ENCODE data around the gene KIF23. TPM values are rescaled to one million over a fixed set of nuclear protein-coding genes. Genes with fewer than 3 reads are reported as not detected.

Gene KIF23
- total and polyA plus RNA-seq, 2 of the 4 experiments (the other 2 are of a cell fraction): 37.7 to 56.1 TPM

DNA sequence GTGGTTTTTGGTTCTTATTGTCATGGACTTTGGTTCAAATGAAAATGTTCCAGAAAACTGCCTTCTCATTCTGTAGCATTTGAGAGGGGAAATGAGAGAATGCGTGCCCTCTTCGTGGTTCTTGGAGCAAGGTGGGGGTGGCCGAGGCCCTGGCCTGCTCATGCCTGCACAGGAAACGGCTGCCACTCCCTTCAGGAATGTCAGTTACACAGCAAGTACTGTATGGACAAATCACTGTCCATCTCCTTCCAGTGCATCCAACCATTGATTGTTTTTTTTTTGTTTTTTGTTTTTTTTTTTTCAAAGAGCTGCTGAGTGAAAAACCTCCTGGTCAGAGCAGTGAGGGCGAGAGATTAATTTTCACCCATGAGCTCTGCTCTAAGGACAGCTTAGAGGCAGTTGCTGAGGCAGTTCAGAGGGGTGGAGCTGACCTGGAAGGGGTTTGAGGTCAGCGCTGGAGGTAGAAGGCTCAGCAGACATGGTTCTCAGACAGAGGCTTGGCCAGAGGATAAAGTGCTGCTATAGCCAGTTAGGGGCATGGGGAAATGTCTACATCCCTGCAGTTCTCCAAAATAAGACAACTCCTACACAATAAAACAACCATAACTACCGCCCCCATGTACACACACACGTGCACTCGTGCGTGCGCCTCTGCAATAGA is 20.2 kb upstream of the KIF23 start:
- POLR2A ChIA-PET (ENCODE audit: unreplicated experiment): no interaction called here
- H3K56ac ChIP-seq (ENCODE audit: extremely low read depth, insufficient read depth, low read length): no peak overlapping the region
- in situ Hi-C loops (cut with MboI; ENCODE audit: low sequenced_read_pairs): no loop called here
- H3K9me1 ChIP-seq (ENCODE audit: insufficient read depth, low read length): peaks cover 44% of the 10 kb centered on the region
- H3K4me2 ChIP-seq (ENCODE audit: low read depth, low read length): no peak overlapping the region
- H4K91ac ChIP-seq (ENCODE audit: insufficient read depth, low read depth, low read length): no peak overlapping the region
- peak overlapping the region; percentile 60 for H3K4ac ChIP-seq (ENCODE audit: low read depth, low read length)
- WGBS, 2 experiments (ENCODE audit: extremely low coverage in 2 of 2, insufficient read length in 1 of 2): no CpG with 5 or more reads among the region's 11 CpGs
- H3K23ac ChIP-seq (ENCODE audit: low read depth, low read length): peak overlapping the region; percentile 60; the same call in 1 of the 2 replicates
- no peak overlapping the region for H3K9ac ChIP-seq (ENCODE audit: low read depth, low read length)
- no peaks in the 10 kb centered on the region for H3K9me3 ChIP-seq (ENCODE audit: control insufficient read depth, insufficient read depth, low read length)
- peak overlapping the region; percentile 21; the same call in 1 of the 3 replicates for H2BK15ac ChIP-seq (ENCODE audit: low read depth, low read length)
- H2AK9ac ChIP-seq (replicated peaks; ENCODE audit: low read depth, low read length, poor library complexity): peak overlapping the region; percentile 79
- peak overlapping the region; percentile 78; the same call in 1 of the 2 replicates for H3K14ac ChIP-seq (replicated peaks; ENCODE audit: low read depth, low read length)
- peaks cover 10 to 64% of the 10 kb centered on the region in 2 experiments; a peak in 3 of 4 replicates for H3K79me1 ChIP-seq (ENCODE audit: low read depth in 1 of 2, low read length in 2 of 2)
- no peak overlapping the region for H2BK5ac ChIP-seq (ENCODE audit: low read depth, low read length, poor library complexity, severe bottlenecking)
- H3K4me1 ChIP-seq (ENCODE audit: control insufficient read depth, insufficient read depth, low read length): peaks cover 12% of the 10 kb centered on the region
- H4K5ac ChIP-seq (ENCODE audit: low read depth, low read length): no peak overlapping the region
- H3K36me3 ChIP-seq (ENCODE audit: control insufficient read depth, insufficient read depth, low read length): peaks cover 8% of the 10 kb centered on the region
- H3K27ac ChIP-seq (ENCODE audit: insufficient read depth, low read length): no peak overlapping the region
- dilution Hi-C loops (cut with HindIII; ENCODE audit: low sequenced_read_pairs, unreplicated experiment): no loop called here
- H4K8ac ChIP-seq (ENCODE audit: low read depth in 2 of 2, low read length in 2 of 2): peak overlapping the region in 1 of 2 experiments; percentile 65; a peak in 1 of 4 replicates
- no peak for DNase-seq
- intact Hi-C loops (cut with micrococcal nuclease): loop anchor here (1.0 to 5.0 kb wide), 4 partner anchors 90 to 335 kb away; no protein-coding TSS in a partner anchor
- H2AFZ ChIP-seq (replicated peaks; ENCODE audit: low read length, poor library complexity): peak overlapping the region; percentile 90
- TF ChIP-seq FOS (IDR thresholded peaks at IDR 0.05; ENCODE audit: low read depth, low read length) (no peak), MAZ (IDR thresholded peaks at IDR 0.05; ENCODE audit: borderline replicate concordance, low read depth, low read length) (no peak), RFX5 (IDR thresholded peaks at IDR 0.05; ENCODE audit: low read depth, low read length) (no peak), MAFK (IDR thresholded peaks at IDR 0.05; ENCODE audit: low read depth, low read length) (no peak), CHD1 (IDR thresholded peaks at IDR 0.05; ENCODE audit: low read depth, low read length) (no peak), MXI1 (IDR thresholded peaks at IDR 0.05; ENCODE audit: borderline replicate concordance, low read depth, low read length) (no peak), CEBPB (IDR thresholded peaks at IDR 0.05; ENCODE audit: low read depth, low read length) (no peak), BHLHE40 (IDR thresholded peaks at IDR 0.05; ENCODE audit: low read depth, low read length) (no peak), RAD21 (IDR thresholded peaks at IDR 0.05; ENCODE audit: low read length) (no peak), SMC3 (IDR thresholded peaks at IDR 0.05; ENCODE audit: low read depth, low read length) (no peak), RCOR1 (IDR thresholded peaks at IDR 0.05; ENCODE audit: insufficient replicate concordance, low read length) (no peak)
- TF ChIP-seq, protein P1, sequence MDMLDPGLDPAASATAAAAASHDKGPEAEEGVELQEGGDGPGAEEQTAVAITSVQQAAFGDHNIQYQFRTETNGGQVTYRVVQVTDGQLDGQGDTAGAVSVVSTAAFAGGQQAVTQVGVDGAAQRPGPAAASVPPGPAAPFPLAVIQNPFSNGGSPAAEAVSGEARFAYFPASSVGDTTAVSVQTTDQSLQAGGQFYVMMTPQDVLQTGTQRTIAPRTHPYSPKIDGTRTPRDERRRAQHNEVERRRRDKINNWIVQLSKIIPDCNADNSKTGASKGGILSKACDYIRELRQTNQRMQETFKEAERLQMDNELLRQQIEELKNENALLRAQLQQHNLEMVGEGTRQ (IDR thresholded peaks at IDR 0.05; ENCODE audit: low read depth, low read length): no peak
- TF ChIP-seq, protein P2, sequence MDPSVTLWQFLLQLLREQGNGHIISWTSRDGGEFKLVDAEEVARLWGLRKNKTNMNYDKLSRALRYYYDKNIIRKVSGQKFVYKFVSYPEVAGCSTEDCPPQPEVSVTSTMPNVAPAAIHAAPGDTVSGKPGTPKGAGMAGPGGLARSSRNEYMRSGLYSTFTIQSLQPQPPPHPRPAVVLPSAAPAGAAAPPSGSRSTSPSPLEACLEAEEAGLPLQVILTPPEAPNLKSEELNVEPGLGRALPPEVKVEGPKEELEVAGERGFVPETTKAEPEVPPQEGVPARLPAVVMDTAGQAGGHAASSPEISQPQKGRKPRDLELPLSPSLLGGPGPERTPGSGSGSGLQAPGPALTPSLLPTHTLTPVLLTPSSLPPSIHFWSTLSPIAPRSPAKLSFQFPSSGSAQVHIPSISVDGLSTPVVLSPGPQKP (IDR thresholded peaks at IDR 0.05; ENCODE audit: borderline replicate concordance, low read depth, low read length): no peak
- peak overlapping the region; percentile 72; the same call in 1 of the 2 replicates for H2AK5ac ChIP-seq (ENCODE audit: low read depth, low read length)
- BruUV-seq (replicated peaks): no TSS peak
- H3K18ac ChIP-seq (ENCODE audit: low read depth, low read length): no peak overlapping the region; the same call in 1 of the 2 replicates
- no peak for ATAC-seq (ENCODE audit: low read depth)
- H2BK120ac ChIP-seq (ENCODE audit: low read depth, low read length): peak overlapping the region; percentile 76; the same call in 1 of the 2 replicates
- H4K20me1 ChIP-seq (ENCODE audit: insufficient read depth, low read length): peaks cover 23% of the 10 kb centered on the region
- CTCF ChIA-PET: interaction anchor here (0.5 to 1.7 kb wide), 10 partner anchors 10 to 335 kb away, joined by 3 to 9 read pairs (median 4); no protein-coding TSS in a partner anchor
- H3K4me3 ChIP-seq (ENCODE audit: insufficient read depth, low read depth, low read length): no peak overlapping the region
- H2BK20ac ChIP-seq (ENCODE audit: low read depth, low read length): no peak overlapping the region
- H3K27me3 ChIP-seq (ENCODE audit: control insufficient read depth, insufficient read depth, low read length): no peaks in the 10 kb centered on the region

Measured in IMR-90 (cell line).